HG03342 (cell line): ENCODE measurements around the gene ALKBH2.
A peak's percentile ranks its signal among the peaks of the same experiment; 100 is the strongest.

Experiments used
- ATAC-seq: cut with Tn5 transposase; IDR thresholded peaks from one replicate; pipeline ENCODE4 v1.9.1; 2021; ENCODE audit warnings: mild to moderate bottlenecking, moderate library complexity; ENCODE audit not compliant: unreplicated experiment

The ALKBH2 gene

GRCh38 chr12:109114644-109115043, 21.4 kb upstream of the ALKBH2 start:
- ATAC-seq: no peak

- ATAC-seq: no peak
These were observed 20.5 kb upstream of the ALKBH2 start for GRCh38 chr12:109113661-109114321.

- no peak for ATAC-seq
These were observed 19.6 kb upstream of the ALKBH2 start for GRCh38 chr12:109112720-109113465.

GRCh38 chr12:109110988-109111495, 17.8 kb upstream of the ALKBH2 start:
- ATAC-seq: peak; percentile 58

- no peak for ATAC-seq
These were observed 16.6 kb upstream of the ALKBH2 start for GRCh38 chr12:109109746-109110350.

- no peak for ATAC-seq
These were observed 11.9 kb upstream of the ALKBH2 start for GRCh38 chr12:109105176-109105575.

- no peak for ATAC-seq
These were observed 9.2 kb upstream of the ALKBH2 start for GRCh38 chr12:109102491-109102890.

GRCh38 chr12:109100741-109101140, 7.5 kb upstream of the ALKBH2 start:
- ATAC-seq: no peak

GRCh38 chr12:109099431-109100020, 6.3 kb upstream of the ALKBH2 start:
- ATAC-seq: no peak

- ATAC-seq: no peak
These were observed 5.4 kb upstream of the ALKBH2 start for GRCh38 chr12:109098651-109099050.

GRCh38 chr12:109098183-109098604, 4.9 kb upstream of the ALKBH2 start:
- peak; percentile 27 for ATAC-seq

GRCh38 chr12:109097435-109098182, 4.3 kb upstream of the ALKBH2 start, which contains the start of gene UNG:
TSS of gene UNG (plus strand) at chr12:109097597. CDS start at chr12:109097680, 83 bp downstream.
- peak; percentile 89 for ATAC-seq

- ATAC-seq: no peak
These were observed 3.8 kb upstream of the ALKBH2 start for GRCh38 chr12:109097140-109097434.

- no peak for ATAC-seq
These were observed 713 bp downstream of the ALKBH2 start for GRCh38 chr12:109092497-109093021.

- no peak for ATAC-seq
These were observed 3.6 kb downstream of the ALKBH2 start for GRCh38 chr12:109089683-109090082.

GRCh38 chr12:109088818-109089217, 4.5 kb downstream of the ALKBH2 start:
- no peak for ATAC-seq

GRCh38 chr12:109087250-109087649, 6.0 kb downstream of the ALKBH2 start:
- no peak for ATAC-seq

GRCh38 chr12:109085590-109085989, 7.7 kb downstream of the ALKBH2 start:
- ATAC-seq: no peak

GRCh38 chr12:109084425-109084824, 8.8 kb downstream of the ALKBH2 start:
- no peak for ATAC-seq

- ATAC-seq: no peak
These were observed 10.5 kb downstream of the ALKBH2 start for GRCh38 chr12:109082751-109083150.

- ATAC-seq: no peak
These were observed 18.4 kb downstream of the ALKBH2 start for GRCh38 chr12:109074866-109075265.
